ENCODE results near the gene ATP13A1. TPM values are rescaled to one million over a fixed set of nuclear protein-coding genes. Genes with fewer than 3 reads are reported as not detected.

Gene ATP13A1
- total and polyA plus RNA-seq, 2 donors (not counting 3 experiments of a cell fraction or from before 2014, with no cell fraction given), result 36.9 to 48.7 TPM

DNA sequence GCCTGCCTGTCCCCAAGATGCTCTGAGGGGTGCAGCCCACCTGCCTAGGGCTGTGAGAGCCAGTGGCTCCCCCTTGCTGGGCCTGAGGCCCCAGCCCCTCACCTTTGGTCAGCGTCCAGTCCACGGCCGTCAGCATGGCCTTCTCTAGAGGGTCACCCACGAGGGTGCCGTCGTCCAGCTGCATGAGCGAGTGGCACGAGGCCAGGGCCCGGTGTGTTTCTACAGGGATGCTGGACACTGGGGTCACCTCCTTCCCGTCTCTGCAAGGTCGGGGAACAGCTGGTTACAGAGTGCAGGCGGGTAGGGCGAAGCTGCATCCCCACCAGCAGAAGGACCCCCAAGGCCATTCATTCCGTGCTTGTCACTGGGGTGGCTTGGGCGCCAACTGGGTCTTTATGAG lies 9.0 kb downstream of the ATP13A1 start:
- no peak for DNase-seq (ENCODE audit: low read depth, low spot score)
- no peak overlapping the region for H3K9ac ChIP-seq (replicated peaks; ENCODE audit: extremely low read depth, insufficient read depth, low read length)
- no peaks in the 10 kb centered on the region for H3K79me2 ChIP-seq (ENCODE audit: control insufficient read depth, insufficient read depth, low read length)
- ChIA-PET CTCF (no interaction called here), POLR2A (no interaction called here)
- no peaks in the 10 kb centered on the region for H4K20me1 ChIP-seq (replicated peaks; ENCODE audit: control insufficient read depth, extremely low read depth, insufficient read depth, low read length)
- H3K9me1 ChIP-seq (replicated peaks; ENCODE audit: control insufficient read depth, extremely low read depth, insufficient read depth, low read length), result no peaks in the 10 kb centered on the region
- no peak overlapping the region for H2AFZ ChIP-seq (ENCODE audit: low read depth, low read length)
- no peak overlapping the region for H3K4me3 ChIP-seq (replicated peaks in 1 of 3; ENCODE audit: insufficient read depth in 1 of 3, low read depth in 1 of 3, low read length in 3 of 3)
- intact Hi-C loops (cut with micrococcal nuclease), result no loop called here
- H3K27me3 ChIP-seq (ENCODE audit: control insufficient read depth in 2 of 2, insufficient read depth in 2 of 2, low read length in 2 of 2), result no peaks in the 10 kb centered on the region
- no peaks in the 10 kb centered on the region for H3K4me1 ChIP-seq (ENCODE audit: control insufficient read depth, extremely low read depth, insufficient read depth, low read length)
- H3K27ac ChIP-seq (ENCODE audit: insufficient read depth, low read depth, low read length), result no peak overlapping the region
- BruUV-seq (replicated peaks), result no TSS peak
- H3K4me2 ChIP-seq (ENCODE audit: insufficient read depth, low read length), result no peak overlapping the region
- dilution Hi-C loops (cut with MboI; ENCODE audit: extremely low pct_ligation_motif_present, low sequenced_read_pairs), result no loop called here
- no peaks in the 10 kb centered on the region for H3K9me3 ChIP-seq (replicated peaks; ENCODE audit: control insufficient read depth, insufficient read depth, low read length)
- peaks cover 14 to 84% of the 10 kb centered on the region in 2 experiments for H3K36me3 ChIP-seq (ENCODE audit: control insufficient read depth in 2 of 2, extremely low read depth in 1 of 2, insufficient read depth in 2 of 2, low read length in 2 of 2)
- no peak for FAIRE-seq
- TF ChIP-seq JUN (IDR thresholded peaks at IDR 0.05; ENCODE audit: borderline replicate concordance, insufficient read depth, insufficient read length, low read depth) (no peak), POLR2A (IDR thresholded peaks at IDR 0.05; ENCODE audit: low read depth, low read length) (no peak), FOS (IDR thresholded peaks at IDR 0.05; ENCODE audit: borderline replicate concordance, insufficient read depth, low read length) (no peak), POLR2AphosphoS5 (IDR thresholded peaks at IDR 0.05; ENCODE audit: insufficient read depth, low read depth, low read length) (no peak)
- TF ChIP-seq, protein P1, sequence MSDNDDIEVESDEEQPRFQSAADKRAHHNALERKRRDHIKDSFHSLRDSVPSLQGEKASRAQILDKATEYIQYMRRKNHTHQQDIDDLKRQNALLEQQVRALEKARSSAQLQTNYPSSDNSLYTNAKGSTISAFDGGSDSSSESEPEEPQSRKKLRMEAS (IDR thresholded peaks at IDR 0.05; ENCODE audit: insufficient read depth, insufficient read length), result no peak
- TF ChIP-seq, protein P2, sequence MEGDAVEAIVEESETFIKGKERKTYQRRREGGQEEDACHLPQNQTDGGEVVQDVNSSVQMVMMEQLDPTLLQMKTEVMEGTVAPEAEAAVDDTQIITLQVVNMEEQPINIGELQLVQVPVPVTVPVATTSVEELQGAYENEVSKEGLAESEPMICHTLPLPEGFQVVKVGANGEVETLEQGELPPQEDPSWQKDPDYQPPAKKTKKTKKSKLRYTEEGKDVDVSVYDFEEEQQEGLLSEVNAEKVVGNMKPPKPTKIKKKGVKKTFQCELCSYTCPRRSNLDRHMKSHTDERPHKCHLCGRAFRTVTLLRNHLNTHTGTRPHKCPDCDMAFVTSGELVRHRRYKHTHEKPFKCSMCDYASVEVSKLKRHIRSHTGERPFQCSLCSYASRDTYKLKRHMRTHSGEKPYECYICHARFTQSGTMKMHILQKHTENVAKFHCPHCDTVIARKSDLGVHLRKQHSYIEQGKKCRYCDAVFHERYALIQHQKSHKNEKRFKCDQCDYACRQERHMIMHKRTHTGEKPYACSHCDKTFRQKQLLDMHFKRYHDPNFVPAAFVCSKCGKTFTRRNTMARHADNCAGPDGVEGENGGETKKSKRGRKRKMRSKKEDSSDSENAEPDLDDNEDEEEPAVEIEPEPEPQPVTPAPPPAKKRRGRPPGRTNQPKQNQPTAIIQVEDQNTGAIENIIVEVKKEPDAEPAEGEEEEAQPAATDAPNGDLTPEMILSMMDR (IDR thresholded peaks at IDR 0.05; ENCODE audit: extremely low read depth in 1 of 2, insufficient read depth in 1 of 2, low read depth in 1 of 2, low read length in 2 of 2), result no peak
